ENCODE results near the gene GPR157.

The GPR157 gene

GRCh38 chr1:9081473-9081872 lies 47.4 kb downstream of the GPR157 start:
- Histone ChIP-seq H3K9me3 (ENCODE audit: control insufficient read depth, low read length) (no peaks in the 10 kb centered on the region), H4K8ac (ENCODE audit: low read length) (no peak overlapping the region), H3K4me2 (ENCODE audit: low read length, poor library complexity, severe bottlenecking) (no peak overlapping the region), H2BK5ac (ENCODE audit: low read depth, low read length, poor library complexity, severe bottlenecking) (no peak overlapping the region), H3K36me3 (ENCODE audit: control insufficient read depth in 1 of 2, insufficient read depth in 2 of 2, low read depth in 1 of 2, low read length in 2 of 2) (no peaks in the 10 kb centered on the region), H2BK15ac (ENCODE audit: low read depth, poor library complexity, severe bottlenecking) (no peak overlapping the region), H2BK12ac (ENCODE audit: low read length in 2 of 2) (no peak overlapping the region), H3K27me3 (ENCODE audit: control insufficient read depth in 1 of 2, insufficient read depth in 1 of 2, low read length in 2 of 2) (no peaks in the 10 kb centered on the region), H2AFZ (ENCODE audit: low read depth, low read length) (no peak overlapping the region), H3K14ac (ENCODE audit: low read length in 2 of 2) (no peak overlapping the region), H3K79me1 (replicated peaks; ENCODE audit: low read length, poor library complexity, severe bottlenecking) (no peaks in the 10 kb centered on the region), H3K23ac (ENCODE audit: low read length in 2 of 2) (no peak overlapping the region), H4K91ac (ENCODE audit: low read length) (no peak overlapping the region), H3K4me3 (ENCODE audit: insufficient read depth in 1 of 2, low read depth in 1 of 2, low read length in 2 of 2) (no peak overlapping the region), H3K9ac (ENCODE audit: low read length) (no peak overlapping the region), H2AK5ac (ENCODE audit: low read length, severe bottlenecking) (no peak overlapping the region), H2BK120ac (ENCODE audit: low read depth, low read length) (no peak overlapping the region), H3K18ac (ENCODE audit: low read depth in 1 of 2, low read length in 2 of 2) (no peak overlapping the region), H3K4me1 (ENCODE audit: control insufficient read depth, insufficient read depth, low read depth, low read length) (peaks cover 11% of the 10 kb centered on the region), H3K4ac (ENCODE audit: low read depth in 1 of 2, low read length in 2 of 2) (no peak overlapping the region), H3K27ac (ENCODE audit: low read length, poor library complexity, severe bottlenecking) (no peak overlapping the region)
- no peak for DNase-seq
- 100% methylated on average over 1 of the region's 3 CpGs for WGBS

- Histone ChIP-seq H3K4me3 (ENCODE audit: insufficient read depth in 1 of 2, low read depth in 1 of 2, low read length in 2 of 2) (no peak overlapping the region), H2BK15ac (ENCODE audit: low read depth, poor library complexity, severe bottlenecking) (no peak overlapping the region), H2BK12ac (ENCODE audit: low read length in 2 of 2) (no peak overlapping the region), H3K79me1 (replicated peaks; ENCODE audit: low read length, poor library complexity, severe bottlenecking) (no peaks in the 10 kb centered on the region), H2AK5ac (ENCODE audit: low read length, severe bottlenecking) (no peak overlapping the region), H3K4me1 (ENCODE audit: control insufficient read depth, insufficient read depth, low read depth, low read length) (peaks cover 11% of the 10 kb centered on the region), H3K27ac (ENCODE audit: low read length, poor library complexity, severe bottlenecking) (peak overlapping the region; percentile 17), H3K4ac (ENCODE audit: low read depth in 1 of 2, low read length in 2 of 2) (no peak overlapping the region), H3K18ac (ENCODE audit: low read depth in 1 of 2, low read length in 2 of 2) (no peak overlapping the region), H2BK120ac (ENCODE audit: low read depth, low read length) (no peak overlapping the region), H3K9me3 (ENCODE audit: control insufficient read depth, low read length) (no peaks in the 10 kb centered on the region), H2BK5ac (ENCODE audit: low read depth, low read length, poor library complexity, severe bottlenecking) (no peak overlapping the region), H3K14ac (ENCODE audit: low read length in 2 of 2) (no peak overlapping the region), H4K8ac (ENCODE audit: low read length) (no peak overlapping the region), H3K9ac (ENCODE audit: low read length) (no peak overlapping the region), H4K91ac (ENCODE audit: low read length) (no peak overlapping the region), H3K36me3 (ENCODE audit: control insufficient read depth in 1 of 2, insufficient read depth in 2 of 2, low read depth in 1 of 2, low read length in 2 of 2) (no peaks in the 10 kb centered on the region), H2AFZ (ENCODE audit: low read depth, low read length) (no peak overlapping the region), H3K4me2 (ENCODE audit: low read length, poor library complexity, severe bottlenecking) (no peak overlapping the region), H3K23ac (ENCODE audit: low read length in 2 of 2) (no peak overlapping the region), H3K27me3 (ENCODE audit: control insufficient read depth in 1 of 2, insufficient read depth in 1 of 2, low read length in 2 of 2) (no peaks in the 10 kb centered on the region)
- DNase-seq = peak; percentile 46
- 78% methylated on average over 5 of the region's 6 CpGs for whole genome bisulfite sequencing
Measured at GRCh38 chr1:9080705-9081291, 48.1 kb downstream of the GPR157 start.

- H3K4me1 ChIP-seq (ENCODE audit: control insufficient read depth, insufficient read depth, low read depth, low read length) = peaks cover 11% of the 10 kb centered on the region
- no peak overlapping the region for H2AFZ ChIP-seq (ENCODE audit: low read depth, low read length)
- H2BK120ac ChIP-seq (ENCODE audit: low read depth, low read length) = no peak overlapping the region
- H3K9ac ChIP-seq (ENCODE audit: low read length) = no peak overlapping the region
- H3K14ac ChIP-seq (ENCODE audit: low read length in 2 of 2) = no peak overlapping the region
- H3K36me3 ChIP-seq (ENCODE audit: control insufficient read depth in 1 of 2, insufficient read depth in 2 of 2, low read depth in 1 of 2, low read length in 2 of 2) = no peaks in the 10 kb centered on the region
- no peaks in the 10 kb centered on the region for H3K27me3 ChIP-seq (ENCODE audit: control insufficient read depth in 1 of 2, insufficient read depth in 1 of 2, low read length in 2 of 2)
- H2AK5ac ChIP-seq (ENCODE audit: low read length, severe bottlenecking) = no peak overlapping the region
- no peak overlapping the region for H3K4me3 ChIP-seq (ENCODE audit: insufficient read depth in 1 of 2, low read depth in 1 of 2, low read length in 2 of 2)
- no peak overlapping the region for H4K91ac ChIP-seq (ENCODE audit: low read length)
- H3K9me3 ChIP-seq (ENCODE audit: control insufficient read depth, low read length) = no peaks in the 10 kb centered on the region
- no peak overlapping the region for H2BK15ac ChIP-seq (ENCODE audit: low read depth, poor library complexity, severe bottlenecking)
- no peak overlapping the region for H3K18ac ChIP-seq (ENCODE audit: low read depth in 1 of 2, low read length in 2 of 2)
- H3K79me1 ChIP-seq (replicated peaks; ENCODE audit: low read length, poor library complexity, severe bottlenecking) = no peaks in the 10 kb centered on the region
- WGBS = 94% methylated on average over 9 of the region's 12 CpGs
- no peak for DNase-seq
- H2BK12ac ChIP-seq (ENCODE audit: low read length in 2 of 2) = no peak overlapping the region
- no peak overlapping the region for H3K4ac ChIP-seq (ENCODE audit: low read depth in 1 of 2, low read length in 2 of 2)
- H3K27ac ChIP-seq (ENCODE audit: low read length, poor library complexity, severe bottlenecking) = no peak overlapping the region
- no peak overlapping the region for H3K4me2 ChIP-seq (ENCODE audit: low read length, poor library complexity, severe bottlenecking)
- H2BK5ac ChIP-seq (ENCODE audit: low read depth, low read length, poor library complexity, severe bottlenecking) = no peak overlapping the region
- no peak overlapping the region for H3K23ac ChIP-seq (ENCODE audit: low read length in 2 of 2)
- H4K8ac ChIP-seq (ENCODE audit: low read length) = no peak overlapping the region
Measured at GRCh38 chr1:9079988-9080704, 48.8 kb downstream of the GPR157 start.

- no peak overlapping the region for H3K23ac ChIP-seq (ENCODE audit: low read length in 2 of 2)
- H3K14ac ChIP-seq (ENCODE audit: low read length in 2 of 2) = no peak overlapping the region
- no peak overlapping the region for H3K9ac ChIP-seq (ENCODE audit: low read length)
- H2AK5ac ChIP-seq (ENCODE audit: low read length, severe bottlenecking) = no peak overlapping the region
- H4K91ac ChIP-seq (ENCODE audit: low read length) = no peak overlapping the region
- DNase-seq = peak; percentile 32
- H3K18ac ChIP-seq (ENCODE audit: low read depth in 1 of 2, low read length in 2 of 2) = peak overlapping the region in 1 of 2 experiments; percentile 38
- no peaks in the 10 kb centered on the region for H3K27me3 ChIP-seq (ENCODE audit: control insufficient read depth in 1 of 2, insufficient read depth in 1 of 2, low read length in 2 of 2)
- H4K8ac ChIP-seq (ENCODE audit: low read length) = no peak overlapping the region
- peak overlapping the region in 1 of 2 experiments; percentile 24 for H2BK12ac ChIP-seq (ENCODE audit: low read length in 2 of 2)
- WGBS = 89% methylated on average over 18 of the region's 19 CpGs
- H2AFZ ChIP-seq (ENCODE audit: low read depth, low read length) = no peak overlapping the region
- no peak overlapping the region for H2BK15ac ChIP-seq (ENCODE audit: low read depth, poor library complexity, severe bottlenecking)
- H3K4me1 ChIP-seq (ENCODE audit: control insufficient read depth, insufficient read depth, low read depth, low read length) = peaks cover 11% of the 10 kb centered on the region
- H3K4me3 ChIP-seq (ENCODE audit: insufficient read depth in 1 of 2, low read depth in 1 of 2, low read length in 2 of 2) = no peak overlapping the region
- H3K4me2 ChIP-seq (ENCODE audit: low read length, poor library complexity, severe bottlenecking) = no peak overlapping the region
- H2BK120ac ChIP-seq (ENCODE audit: low read depth, low read length) = no peak overlapping the region
- no peak overlapping the region for H3K4ac ChIP-seq (ENCODE audit: low read depth in 1 of 2, low read length in 2 of 2)
- no peak overlapping the region for H3K27ac ChIP-seq (ENCODE audit: low read length, poor library complexity, severe bottlenecking)
- no peaks in the 10 kb centered on the region for H3K79me1 ChIP-seq (replicated peaks; ENCODE audit: low read length, poor library complexity, severe bottlenecking)
- no peaks in the 10 kb centered on the region for H3K9me3 ChIP-seq (ENCODE audit: control insufficient read depth, low read length)
- H2BK5ac ChIP-seq (ENCODE audit: low read depth, low read length, poor library complexity, severe bottlenecking) = peak overlapping the region; percentile 66
- no peaks in the 10 kb centered on the region for H3K36me3 ChIP-seq (ENCODE audit: control insufficient read depth in 1 of 2, insufficient read depth in 2 of 2, low read depth in 1 of 2, low read length in 2 of 2)
Measured at GRCh38 chr1:9078752-9079500, 50.0 kb downstream of the GPR157 start.
